IMR-90 (cell line): Measurements from ENCODE around the gene DUX4.
"Not testable (repeated sequence)": the region's sequence is repeated elsewhere in the genome, so short reads cannot be mapped to it uniquely, and the experiment has no call there.

Experiments
- CEBPB ChIP-seq: IDR thresholded peaks from 2 replicates; pipeline ENCODE4 v1.6.1; 2012; ENCODE audit warnings: low read depth, low read length, improper control_type of control experiment
- CTCF ChIP-seq: conservative IDR thresholded peaks from 2 replicates; pipeline ENCODE4 v1.5.1; 2012; ENCODE audit warnings: mild to moderate bottlenecking, low read depth, low read length, improper control_type of control experiment
- ELK1 ChIP-seq: fragments of 150-350 bp; IDR thresholded peaks from 2 replicates; pipeline ENCODE4 v1.6.1; 2016; ENCODE audit warnings: low read depth, mild to moderate bottlenecking, low read length, moderate library complexity, borderline replicate concordance
- FOS ChIP-seq: fragments of 150-350 bp; IDR thresholded peaks from 2 replicates; pipeline ENCODE4 v1.6.1; 2016; ENCODE audit warnings: low read depth, low read length
- MAFK ChIP-seq: IDR thresholded peaks from 2 replicates; pipeline ENCODE4 v1.6.1; 2012; ENCODE audit warnings: low read depth, low read length, improper control_type of control experiment
- MXI1 ChIP-seq: IDR thresholded peaks from 2 replicates; pipeline ENCODE4 v1.6.1; 2012; ENCODE audit warnings: low read depth, mild to moderate bottlenecking, low read length, moderate library complexity, borderline replicate concordance
- POLR2A ChIP-seq: IDR thresholded peaks from 2 replicates; pipeline ENCODE4 v1.6.1; 2012; ENCODE audit warnings: mild to moderate bottlenecking, low read depth, low read length
- RAD21 ChIP-seq: IDR thresholded peaks from 2 replicates; pipeline ENCODE4 v1.6.1; 2012; ENCODE audit warnings: low read length, improper control_type of control experiment
- RFX5 ChIP-seq: IDR thresholded peaks from 2 replicates; pipeline ENCODE4 v1.8.0; 2012; ENCODE audit warnings: low read depth, mild to moderate bottlenecking, low read length, moderate library complexity
- SMC3 ChIP-seq: fragments of 150-350 bp; IDR thresholded peaks from 2 replicates; pipeline ENCODE4 v1.6.1; 2016; ENCODE audit warnings: low read depth, mild to moderate bottlenecking, antibody characterized with exemption, low read length, moderate library complexity

GRCh38 chr4:190179740-190180094 lies 6.1 kb downstream of the DUX4 start:
- TF ChIP-seq CTCF, POLR2A, MAFK, MXI1, RAD21, SMC3, RFX5, CEBPB, FOS, ELK1: not testable (repeated sequence)
